GM18498 (cell line): ENCODE results near the gene MTARC1.

Source experiments
- ATAC-seq: cut with Tn5 transposase; IDR thresholded peaks from one replicate; pipeline ENCODE4 v1.9.1; 2021; ENCODE audit warnings: mild to moderate bottlenecking, moderate library complexity; ENCODE audit not compliant: unreplicated experiment

The MTARC1 gene

GRCh38 chr1:220786337-220787068 is at the start of gene MTARC1:
Gene MTARC1 (plus strand): TSS chr1:220786913. CDS start chr1:220786945, 32 bp downstream.
- peak; percentile 89 for ATAC-seq

- ATAC-seq: no peak
Observed at GRCh38 chr1:220741349-220741748, 45.4 kb upstream of the MTARC1 start.

- no peak for ATAC-seq
Observed at GRCh38 chr1:220741825-220742224, 44.9 kb upstream of the MTARC1 start.

GRCh38 chr1:220742520-220742919 is 44.2 kb upstream of the MTARC1 start:
- ATAC-seq: no peak

GRCh38 chr1:220746851-220747250 is 39.9 kb upstream of the MTARC1 start:
- ATAC-seq: no peak

- ATAC-seq: no peak
Observed at GRCh38 chr1:220747437-220748088, 39.1 kb upstream of the MTARC1 start.

- peak; percentile 97 for ATAC-seq
Observed at GRCh38 chr1:220748089-220748934, 38.4 kb upstream of the MTARC1 start, which contains the start of gene MTARC2. Gene MTARC2 (plus strand): TSS chr1:220748322. CDS start chr1:220748532, 210 bp downstream.

- ATAC-seq: no peak
Observed at GRCh38 chr1:220748936-220749335, 37.8 kb upstream of the MTARC1 start.

GRCh38 chr1:220750131-220750515 is 36.6 kb upstream of the MTARC1 start:
- ATAC-seq: no peak

- no peak for ATAC-seq
Observed at GRCh38 chr1:220751111-220751510, 35.6 kb upstream of the MTARC1 start.

- ATAC-seq: no peak
Observed at GRCh38 chr1:220754212-220754917, 32.3 kb upstream of the MTARC1 start.

GRCh38 chr1:220754918-220755295 is 31.8 kb upstream of the MTARC1 start:
- ATAC-seq: no peak

GRCh38 chr1:220755309-220755708 is 31.4 kb upstream of the MTARC1 start:
- ATAC-seq: no peak

- no peak for ATAC-seq
Observed at GRCh38 chr1:220757441-220757840, 29.3 kb upstream of the MTARC1 start.

- no peak for ATAC-seq
Observed at GRCh38 chr1:220759147-220759546, 27.6 kb upstream of the MTARC1 start.

- ATAC-seq: no peak
Observed at GRCh38 chr1:220761688-220762427, 24.9 kb upstream of the MTARC1 start.

- no peak for ATAC-seq
Observed at GRCh38 chr1:220764757-220765156, 22.0 kb upstream of the MTARC1 start.

- peak; percentile 44 for ATAC-seq
Observed at GRCh38 chr1:220767312-220768125, 19.2 kb upstream of the MTARC1 start.

- peak; percentile 39 for ATAC-seq
Observed at GRCh38 chr1:220768126-220768601, 18.5 kb upstream of the MTARC1 start.
